Loucy (cell line): ENCODE measurements around the gene GIMAP6.
"Not testable (repeated sequence)": the region's sequence is repeated elsewhere in the genome, so short reads cannot be mapped to it uniquely, and the experiment has no call there.

Experiments
- H2AFZ ChIP-seq: fragments of 200-600 bp; sonication (generic); 2 replicates; pipeline ENCODE4 v1.6.0; 2016; ENCODE audit warnings: antibody characterized with exemption, mild to moderate bottlenecking, low read length, moderate library complexity
- H3F3A ChIP-seq: fragments of 200-600 bp; 2 replicates; pipeline ENCODE4 v1.6.0; 2016; ENCODE audit warnings: antibody characterized with exemption, low read depth, mild to moderate bottlenecking
- H3K27me3 ChIP-seq: fragments of 200-600 bp; sonication (generic); 2 replicates; pipeline ENCODE4 v1.6.1; 2014; ENCODE audit warnings: low read length, mild to moderate bottlenecking; ENCODE audit not compliant: insufficient read depth, poor library complexity, severe bottlenecking
- H3K36me3 ChIP-seq: fragments of 200-600 bp; sonication (generic); 2 replicates; pipeline ENCODE4 v1.6.1; 2016; ENCODE audit warnings: low read length; ENCODE audit not compliant: insufficient read depth
- H3K4me1 ChIP-seq: fragments of 200-600 bp; sonication (generic); 2 replicates; pipeline ENCODE4 v1.5.1; 2014; ENCODE audit warnings: low read length, mild to moderate bottlenecking; ENCODE audit not compliant: insufficient read depth, poor library complexity, severe bottlenecking
- H3K4me2 ChIP-seq: fragments of 200-600 bp; sonication (generic); 2 replicates; pipeline ENCODE4 v1.6.0; 2014; ENCODE audit warnings: antibody characterized with exemption, low read length, low read depth, mild to moderate bottlenecking; ENCODE audit not compliant: poor library complexity, severe bottlenecking
- H3K4me3 ChIP-seq: fragments of 200-600 bp; sonication (generic); 2 replicates; pipeline ENCODE4 v1.5.1; 2014; ENCODE audit warnings: low read length, mild to moderate bottlenecking, mixed read lengths; ENCODE audit not compliant: poor library complexity, severe bottlenecking
- H3K79me2 ChIP-seq: fragments of 200-600 bp; sonication (generic); 2 replicates; pipeline ENCODE4 v1.6.1; 2014; ENCODE audit warnings: low read length; ENCODE audit not compliant: insufficient read depth
- H3K9ac ChIP-seq: fragments of 200-600 bp; sonication (generic); 2 replicates; pipeline ENCODE4 v1.6.0; 2014; ENCODE audit warnings: mild to moderate bottlenecking, low read depth, low read length, moderate library complexity; ENCODE audit not compliant: poor library complexity, severe bottlenecking
- H3K9me2 ChIP-seq: fragments of 200-600 bp; sonication (generic); replicated peaks from 2 replicates; pipeline ENCODE4 v1.6.1; 2016; ENCODE audit warnings: low read depth, low read length, mixed read lengths
- H3K9me3 ChIP-seq: fragments of 200-600 bp; sonication (generic); 2 replicates; pipeline ENCODE4 v1.6.1; 2014; ENCODE audit warnings: mild to moderate bottlenecking, antibody characterized with exemption, low read length, low read depth; ENCODE audit not compliant: insufficient read depth
- H4K20me1 ChIP-seq: fragments of 200-600 bp; sonication (generic); 2 replicates; pipeline ENCODE4 v1.6.0; 2014; ENCODE audit warnings: antibody characterized with exemption, low read length, mild to moderate bottlenecking; ENCODE audit not compliant: insufficient read depth, poor library complexity, severe bottlenecking
- CTCF ChIP-seq: fragments of 200-600 bp; sonication (generic); conservative IDR thresholded peaks from 2 replicates; pipeline ENCODE4 v1.5.1; 2014; ENCODE audit warnings: mild to moderate bottlenecking, antibody characterized with exemption, low read length
- EZH2phosphoT487 ChIP-seq: fragments of 200-600 bp; IDR thresholded peaks from 2 replicates; pipeline ENCODE4 v1.6.1; 2018; ENCODE audit warnings: antibody characterized with exemption, mild to moderate bottlenecking, moderate library complexity, borderline replicate concordance

Gene GIMAP6

DNA sequence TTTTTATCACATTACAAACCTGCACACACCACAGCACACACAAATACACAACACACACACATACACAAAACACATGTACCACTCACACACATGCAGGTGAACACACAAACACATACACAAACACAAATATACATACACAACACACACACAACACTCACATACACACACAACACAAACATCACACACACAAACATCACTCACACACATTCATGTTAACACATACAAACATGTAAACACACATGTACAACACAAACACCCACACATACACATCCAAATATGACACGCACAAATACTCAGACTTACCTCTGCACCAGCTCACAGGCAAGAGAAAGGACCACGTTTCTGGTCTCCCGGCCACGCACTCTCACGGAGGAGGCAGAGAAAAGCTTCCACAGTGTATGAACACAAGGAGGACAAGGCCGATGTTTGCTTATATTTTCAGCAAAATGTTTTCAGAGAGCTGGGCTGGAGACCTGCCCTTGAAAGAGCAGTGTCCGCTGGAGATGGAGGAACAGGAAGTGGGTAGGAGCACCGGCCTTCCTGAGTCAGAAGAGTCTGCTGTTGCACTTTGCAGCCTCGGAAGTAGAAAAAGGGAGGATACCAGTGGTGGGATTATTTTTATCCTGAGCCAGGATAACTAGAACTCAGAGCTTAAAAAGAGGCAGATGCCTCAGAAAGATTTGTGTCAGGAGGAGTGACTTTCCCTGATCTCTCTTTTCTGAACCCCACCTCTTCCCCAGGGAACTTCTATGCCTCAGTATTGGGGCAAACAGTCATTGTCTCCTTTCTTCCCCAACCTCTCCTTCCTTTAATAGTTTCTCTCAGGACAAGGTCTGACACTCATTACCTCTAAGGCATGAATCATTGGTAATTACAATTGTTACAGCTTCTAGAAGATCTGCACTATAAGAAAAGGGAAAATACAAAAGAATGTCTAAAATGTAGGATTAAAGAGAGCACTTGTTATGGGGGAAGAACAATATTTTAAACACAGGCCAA, at the start of gene GIMAP6:
TSS of gene GIMAP6 (minus strand) at position 520 of the 999 bp plus-strand sequence. CDS start 2,243 bp downstream, outside the sequence.
- Histone ChIP-seq H3K9me2 (no peaks in the 10 kb centered on the region), H3F3A (no peaks in the 10 kb centered on the region), H3K4me1 (peaks cover 55% of the 10 kb centered on the region), H3K36me3 (peaks cover 26% of the 10 kb centered on the region; the same call in 1 of the 2 replicates), H3K9me3 (no peaks in the 10 kb centered on the region; the same call in 1 of the 2 replicates), H2AFZ (peak within 1 kb of the TSS; percentile 49), H3K4me3 (peak within 1 kb of the TSS; percentile 84), H3K4me2 (peak within 1 kb of the TSS; percentile 98), H4K20me1 (peaks cover 3% of the 10 kb centered on the region), H3K79me2 (peaks cover 70% of the 10 kb centered on the region), H3K9ac (peak within 1 kb of the TSS; percentile 95), H3K27me3 (no peaks in the 10 kb centered on the region)
- TF ChIP-seq EZH2phosphoT487 (no peak), CTCF (no peak)

DNA sequence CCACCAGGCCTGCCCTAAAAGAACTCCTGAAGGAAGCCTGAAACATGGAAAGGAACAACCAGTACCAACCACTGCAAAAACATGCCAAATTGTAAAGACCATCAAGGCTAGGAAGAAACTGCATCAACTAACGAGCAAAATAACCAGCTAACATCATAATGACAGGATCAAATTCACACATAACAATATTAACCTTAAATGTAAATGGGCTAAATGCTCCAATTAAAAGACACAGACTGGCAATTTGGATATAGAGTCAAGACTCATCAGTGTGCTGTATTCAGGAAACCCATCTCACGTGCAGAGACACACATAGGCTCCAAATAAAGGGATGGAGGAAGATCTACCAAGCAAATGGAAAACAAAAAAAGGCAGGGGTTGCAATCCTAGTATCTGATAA, 48.2 kb upstream of the GIMAP6 start:
- not testable (repeated sequence) for H3K27me3 ChIP-seq, H3K9ac ChIP-seq, H3F3A ChIP-seq, H3K9me3 ChIP-seq, H3K9me2 ChIP-seq, H3K4me3 ChIP-seq, H2AFZ ChIP-seq, H3K36me3 ChIP-seq, H3K4me2 ChIP-seq, H4K20me1 ChIP-seq, H3K79me2 ChIP-seq
- H3K4me1 ChIP-seq = peaks cover 33% of the 10 kb centered on the region

DNA sequence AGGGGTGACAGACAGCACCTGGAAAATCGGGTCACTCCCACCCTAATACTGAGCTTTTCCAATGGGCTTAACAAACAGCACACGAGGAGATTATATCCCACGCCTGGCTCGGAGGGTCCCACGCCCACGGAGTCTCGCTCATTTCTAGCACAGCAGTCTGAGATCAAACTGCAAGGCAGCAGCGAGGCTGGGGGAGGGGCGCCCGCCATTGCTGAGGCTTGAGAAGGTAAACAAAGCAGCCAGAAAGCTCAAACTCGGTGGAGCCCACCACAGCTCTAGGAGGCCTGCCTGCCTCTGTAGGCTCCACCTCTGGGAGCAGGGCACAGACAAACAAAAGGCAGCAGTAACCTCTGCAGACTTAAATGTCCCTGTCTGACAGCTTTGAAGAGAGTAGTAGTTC, 46.4 kb upstream of the GIMAP6 start:
- H3K9me3 ChIP-seq, H3K36me3 ChIP-seq, H3K9ac ChIP-seq, H3F3A ChIP-seq, H3K4me3 ChIP-seq, H3K4me2 ChIP-seq, H4K20me1 ChIP-seq, H3K9me2 ChIP-seq, H3K79me2 ChIP-seq, H3K27me3 ChIP-seq, H2AFZ ChIP-seq: not testable (repeated sequence)
- peaks cover 23% of the 10 kb centered on the region for H3K4me1 ChIP-seq

- not testable (repeated sequence) for H2AFZ ChIP-seq, H3F3A ChIP-seq, H4K20me1 ChIP-seq, H3K79me2 ChIP-seq, H3K27me3 ChIP-seq, H3K9me2 ChIP-seq, H3K36me3 ChIP-seq
- Histone ChIP-seq H3K4me3 (peak overlapping the region; percentile 30), H3K9me3 (peaks cover 17% of the 10 kb centered on the region), H3K4me1 (peaks cover 22% of the 10 kb centered on the region), H3K9ac (peak overlapping the region; percentile 55), H3K4me2 (peak overlapping the region; percentile 51)
These were observed 44.7 kb upstream of the GIMAP6 start for GRCh38 chr7:150676854-150677253.

DNA sequence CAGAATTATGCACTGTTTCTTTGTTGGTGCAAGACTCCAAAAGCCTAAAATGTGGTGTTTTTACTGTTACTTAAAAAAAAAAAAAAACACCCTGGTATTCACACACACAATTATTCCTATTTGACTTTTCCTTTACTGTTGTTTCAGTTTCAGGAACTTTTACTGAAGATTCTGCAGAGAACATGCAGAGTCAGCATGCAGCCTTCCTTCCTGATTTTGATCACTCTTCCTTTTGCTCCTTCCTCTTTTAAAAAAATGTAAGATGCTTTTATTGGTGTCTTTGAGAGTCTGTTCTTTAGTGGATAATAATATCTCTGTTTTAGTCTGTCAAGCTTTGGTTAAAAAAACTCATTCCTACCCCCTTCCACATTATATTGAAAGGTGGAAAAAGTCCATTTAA, 44.1 kb upstream of the GIMAP6 start:
- H3K36me3 ChIP-seq, H3K9me2 ChIP-seq, H3K27me3 ChIP-seq, H2AFZ ChIP-seq, H3F3A ChIP-seq, H3K79me2 ChIP-seq, H4K20me1 ChIP-seq: not testable (repeated sequence)
- Histone ChIP-seq H3K9ac (peak overlapping the region; percentile 55), H3K4me1 (peaks cover 26% of the 10 kb centered on the region), H3K4me2 (peak overlapping the region; percentile 51), H3K9me3 (peaks cover 17% of the 10 kb centered on the region), H3K4me3 (peak overlapping the region; percentile 30)
